ENCODE data around the gene TMEM237.

- TF ChIP-seq, protein P1, sequence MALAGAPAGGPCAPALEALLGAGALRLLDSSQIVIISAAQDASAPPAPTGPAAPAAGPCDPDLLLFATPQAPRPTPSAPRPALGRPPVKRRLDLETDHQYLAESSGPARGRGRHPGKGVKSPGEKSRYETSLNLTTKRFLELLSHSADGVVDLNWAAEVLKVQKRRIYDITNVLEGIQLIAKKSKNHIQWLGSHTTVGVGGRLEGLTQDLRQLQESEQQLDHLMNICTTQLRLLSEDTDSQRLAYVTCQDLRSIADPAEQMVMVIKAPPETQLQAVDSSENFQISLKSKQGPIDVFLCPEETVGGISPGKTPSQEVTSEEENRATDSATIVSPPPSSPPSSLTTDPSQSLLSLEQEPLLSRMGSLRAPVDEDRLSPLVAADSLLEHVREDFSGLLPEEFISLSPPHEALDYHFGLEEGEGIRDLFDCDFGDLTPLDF (CRISPR knock-in tag; IDR thresholded peaks at IDR 0.05): no peak
- TF ChIP-seq RORB (CRISPR knock-in tag; IDR thresholded peaks at IDR 0.05): no peak
- TF ChIP-seq IRF2 (CRISPR knock-in tag; IDR thresholded peaks at IDR 0.05; ENCODE audit: borderline replicate concordance, low read depth): no peak
Measured at GRCh38 chr2:201597397-201597796, 45.9 kb downstream of the TMEM237 start.
